ENCODE data around the gene APOBEC3B.
"Not testable (repeated sequence)": the region's sequence is repeated elsewhere in the genome, so short reads cannot be mapped to it uniquely, and the experiment has no call there.

The APOBEC3B gene

DNA sequence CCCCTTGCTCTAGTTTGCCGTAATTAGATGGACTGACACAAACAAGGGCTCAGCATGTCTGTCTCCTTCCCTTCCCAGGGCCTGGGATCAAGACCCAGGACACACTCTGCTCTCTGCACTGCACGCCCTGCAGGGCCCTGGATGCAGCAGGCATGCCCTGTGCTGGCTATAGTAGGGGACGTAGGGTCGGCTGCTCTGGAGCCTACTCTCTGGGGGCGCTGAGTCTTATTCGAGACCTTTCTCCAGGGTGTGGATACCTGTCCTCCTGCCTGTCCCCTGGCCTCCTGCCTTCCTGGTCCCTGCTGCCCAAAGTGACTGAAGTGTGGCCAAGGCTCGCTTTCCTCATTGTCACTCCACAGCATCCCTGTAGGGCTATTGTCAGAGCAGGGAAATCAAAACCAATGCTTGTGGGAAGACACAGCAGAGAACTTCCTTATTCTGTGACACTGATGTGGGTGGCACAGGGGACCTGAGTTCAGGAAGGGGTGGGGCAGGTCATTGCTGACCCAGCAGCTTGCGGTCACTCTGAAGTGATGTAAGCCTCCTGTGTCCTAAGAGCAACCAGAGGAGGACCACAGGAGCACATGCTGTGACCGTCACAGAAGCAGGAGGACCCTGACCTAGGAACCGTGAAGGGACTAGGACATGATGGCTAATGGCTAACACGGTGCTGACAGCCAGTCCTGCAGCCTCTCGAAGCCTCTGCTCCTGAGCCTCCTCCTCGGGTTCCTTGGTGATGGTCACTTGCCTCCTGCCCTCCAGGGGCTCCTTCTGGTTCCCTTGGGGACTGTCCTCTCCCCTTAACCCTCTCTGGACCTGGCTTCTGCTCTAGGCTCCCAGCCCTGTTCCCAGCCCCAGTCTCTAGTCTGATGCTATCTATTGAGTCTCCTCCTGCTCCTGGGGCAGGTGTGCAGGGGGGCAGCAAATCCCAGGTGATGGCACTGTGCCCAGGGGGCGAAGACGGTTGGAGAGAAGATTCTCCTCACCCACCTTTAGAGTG, 14.4 kb upstream of the APOBEC3B start:
- no peak for DNase-seq (ENCODE audit: low spot score)

DNA sequence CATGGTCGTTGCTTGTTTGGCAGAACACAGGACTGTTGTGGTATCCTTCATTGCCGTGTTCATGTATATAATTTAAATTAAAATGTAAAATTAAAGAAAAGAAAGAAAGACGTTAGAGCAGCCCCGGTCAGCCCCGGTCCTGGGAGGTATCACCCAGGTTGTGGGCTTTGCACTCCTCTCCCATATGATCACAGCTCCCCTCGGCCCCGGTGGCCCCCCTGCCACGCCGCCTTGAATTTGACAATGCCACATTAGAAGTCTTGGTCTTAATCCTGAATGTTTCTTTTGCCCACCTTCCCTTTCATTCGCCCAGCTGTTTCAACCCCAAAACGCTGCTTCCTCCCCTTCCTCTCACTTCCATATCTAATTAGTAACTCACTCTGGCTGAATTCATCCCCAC, 13.3 kb upstream of the APOBEC3B start:
- no peak for DNase-seq (ENCODE audit: low spot score)

DNA sequence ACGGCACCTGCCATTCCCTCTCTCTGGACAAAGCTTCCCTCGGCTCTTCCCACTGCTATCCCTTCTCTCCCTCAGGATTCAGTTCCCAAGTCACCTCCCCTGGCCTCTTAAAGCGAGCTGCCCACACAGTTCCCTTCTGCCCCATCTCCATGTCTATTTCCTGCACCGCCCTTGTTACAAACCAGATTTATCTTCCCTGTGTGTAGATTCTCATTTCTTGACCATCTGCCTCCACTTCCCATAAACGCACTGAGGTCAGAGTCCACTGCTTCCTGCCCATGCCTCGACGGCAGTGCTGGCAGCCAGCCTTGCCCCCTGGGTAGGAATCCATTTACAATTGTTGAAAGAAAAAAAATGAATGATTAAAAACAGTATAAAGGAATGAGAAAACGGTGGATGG, 11.6 kb upstream of the APOBEC3B start:
- DNase-seq (ENCODE audit: low spot score) = no peak

DNA sequence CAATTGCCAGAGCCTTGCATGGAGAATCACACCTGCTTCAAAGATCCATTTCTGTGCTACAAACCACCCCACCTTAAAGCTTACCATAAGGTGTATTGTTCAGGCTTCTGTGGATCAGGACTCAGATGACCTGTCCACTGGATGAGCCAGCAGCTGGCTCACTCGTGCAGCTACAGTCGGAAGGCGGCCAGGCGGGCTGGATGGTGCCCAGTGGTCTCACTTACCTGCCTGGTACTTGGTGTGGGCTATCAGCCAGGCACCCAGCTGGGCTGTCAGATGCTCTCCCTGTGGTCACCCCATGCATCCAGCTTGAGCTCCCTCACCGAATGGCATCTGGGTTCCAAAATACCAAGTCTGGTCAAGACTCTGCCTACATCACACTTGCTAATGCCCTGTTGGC, 10.9 kb upstream of the APOBEC3B start:
- no peak for DNase-seq (ENCODE audit: low spot score)

DNA sequence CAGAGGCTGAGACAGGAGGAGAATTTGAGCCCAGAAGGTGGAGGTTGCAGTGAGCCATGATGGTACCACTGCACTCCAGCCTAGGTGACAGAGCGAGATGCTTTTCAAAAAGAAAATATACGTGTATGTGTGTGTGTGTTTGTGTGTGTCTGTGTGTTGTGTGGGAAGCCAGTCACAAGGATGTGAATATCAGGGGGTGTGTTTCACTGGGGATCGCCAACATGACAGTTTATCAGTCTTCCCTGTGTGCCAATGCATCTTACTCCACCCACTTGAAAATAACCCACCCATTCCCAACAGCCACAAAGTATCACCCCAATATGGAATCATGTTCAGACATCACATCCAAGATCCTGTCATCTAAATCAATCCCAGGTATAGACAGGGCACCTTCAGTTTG, 10.4 kb upstream of the APOBEC3B start:
- DNase-seq (ENCODE audit: low spot score) = no peak

DNA sequence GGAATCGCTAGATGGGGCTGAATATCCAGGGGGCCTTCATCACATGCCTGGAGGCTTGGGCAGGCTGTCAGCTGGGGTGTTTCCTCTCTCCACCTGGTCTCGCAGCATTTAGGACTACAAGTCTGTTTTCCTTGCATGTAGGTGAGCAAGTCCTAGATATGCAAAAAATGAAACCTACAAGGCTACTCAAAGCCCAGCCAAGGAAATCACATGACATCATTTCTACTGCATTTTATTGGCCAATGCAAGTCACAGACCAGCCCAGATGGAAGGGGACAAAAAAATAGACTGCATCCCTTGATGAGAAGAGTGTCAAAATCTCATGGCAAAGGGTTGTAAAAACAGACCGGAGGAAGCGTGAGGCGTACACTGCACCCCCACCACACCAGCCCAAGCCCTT, 9.6 kb upstream of the APOBEC3B start:
- no peak for DNase-seq (ENCODE audit: low spot score)

DNA sequence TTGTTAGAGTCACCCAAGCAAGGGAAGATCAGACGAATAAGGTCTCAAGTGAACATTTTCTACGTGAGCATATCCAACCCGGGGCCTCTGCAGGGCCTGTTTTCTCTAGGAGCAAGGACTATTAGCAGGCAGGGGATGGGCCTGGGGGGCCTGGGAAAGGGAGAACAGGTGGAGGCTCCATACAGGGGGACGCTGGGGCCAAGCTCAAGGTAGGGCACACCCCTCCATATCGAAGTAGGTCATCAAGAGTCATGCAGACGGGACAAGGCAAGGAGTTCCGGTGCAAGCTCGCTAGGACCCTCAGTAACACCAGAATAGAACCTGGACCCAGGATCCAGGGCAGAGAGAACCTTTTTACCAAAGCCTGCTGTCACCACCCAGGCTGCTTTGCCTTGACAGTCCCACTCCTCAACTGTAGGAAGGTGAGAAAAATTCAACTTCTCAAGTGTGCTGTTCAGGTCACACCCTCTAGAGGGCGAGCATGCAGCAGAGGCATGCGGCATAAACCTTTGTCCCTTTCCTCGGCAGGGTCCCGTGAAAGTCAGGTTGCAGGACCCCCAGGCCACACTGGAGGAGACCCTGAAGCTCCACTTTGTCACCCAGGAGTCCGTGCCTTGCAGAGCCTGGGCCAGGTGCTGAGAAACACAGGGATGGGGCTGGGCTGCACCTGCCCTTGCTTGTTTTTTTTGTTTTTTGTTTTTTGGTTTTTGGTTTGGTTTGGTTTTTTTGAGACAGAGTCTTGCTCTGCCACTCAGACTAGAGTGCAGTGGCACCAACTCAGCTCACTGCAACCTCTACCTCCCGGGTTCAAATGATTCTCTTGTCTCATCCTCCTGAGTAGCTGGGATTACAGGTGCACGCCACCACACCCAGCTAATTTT, 8.6 kb upstream of the APOBEC3B start:
- peak; percentile 69 for DNase-seq (ENCODE audit: low spot score)

DNA sequence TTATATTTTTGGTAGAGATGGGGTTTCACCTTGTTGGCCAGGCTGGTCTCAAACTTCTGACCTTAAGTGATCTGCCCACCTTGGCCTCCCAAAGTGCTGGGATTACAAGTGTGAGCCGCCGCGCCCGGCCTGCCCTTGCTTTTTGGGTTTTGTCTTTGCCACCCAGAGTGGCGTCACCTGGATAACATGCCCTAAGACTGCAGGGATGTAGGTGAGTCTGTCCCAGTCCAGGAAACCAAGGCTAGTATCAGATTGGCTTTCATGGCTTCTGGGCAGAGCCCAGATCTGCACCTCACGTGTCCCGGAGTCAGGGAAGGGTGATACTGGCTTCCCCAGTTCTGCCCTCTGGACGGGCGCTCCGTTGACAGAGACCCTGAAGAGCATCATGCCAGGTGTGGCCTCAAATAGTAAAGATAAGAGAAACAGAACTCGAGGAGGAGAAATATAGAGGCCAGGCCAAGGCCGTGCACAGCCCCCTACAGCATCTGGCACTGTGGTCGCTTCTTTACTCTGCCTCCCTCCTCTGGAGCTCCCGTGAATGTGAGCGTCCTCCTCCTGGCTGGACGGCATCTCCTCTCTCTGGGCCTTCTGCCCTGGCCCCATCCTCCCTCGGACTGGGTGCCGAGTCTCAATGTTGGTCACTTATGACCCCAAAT, 7.8 kb upstream of the APOBEC3B start:
- DNase-seq (ENCODE audit: low spot score) = no peak

DNA sequence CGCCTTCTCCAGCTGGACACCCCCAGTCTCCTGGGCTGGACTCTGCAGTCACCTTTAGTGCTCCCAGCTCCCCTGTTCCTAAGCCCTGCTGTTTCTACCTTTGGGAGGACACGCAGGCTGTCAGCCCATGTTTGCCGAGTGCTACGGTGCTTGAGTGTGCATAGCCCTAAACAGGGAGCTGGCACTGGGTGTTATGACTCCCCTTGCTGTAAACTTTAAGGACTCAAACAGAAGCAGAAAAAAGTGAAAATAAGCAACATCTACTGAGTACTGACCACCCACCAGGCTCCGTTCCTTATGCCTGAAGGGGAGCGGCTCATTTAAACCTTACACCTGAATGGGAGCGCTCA, 7.3 kb upstream of the APOBEC3B start:
- no peak for DNase-seq (ENCODE audit: low spot score)

DNA sequence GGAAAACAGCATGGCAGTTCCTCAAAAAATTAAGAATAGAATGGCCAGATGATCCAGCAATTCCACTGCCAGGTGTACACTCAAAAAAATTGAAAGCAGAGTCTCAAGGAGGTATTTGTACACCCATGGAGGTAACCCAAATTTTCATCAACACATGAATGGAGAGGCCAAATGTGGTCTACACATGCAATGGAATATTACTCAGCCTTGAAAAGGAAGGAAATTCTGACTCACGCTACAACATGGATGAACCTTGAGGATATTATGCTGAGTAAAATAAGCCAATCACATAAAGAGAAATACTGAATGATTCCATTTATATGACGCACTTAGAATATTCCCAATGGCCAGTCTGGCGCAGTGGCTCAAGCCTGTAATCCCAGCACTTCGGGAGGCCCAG, 4.9 kb upstream of the APOBEC3B start:
- DNase-seq (ENCODE audit: low spot score) = not testable (repeated sequence)

DNA sequence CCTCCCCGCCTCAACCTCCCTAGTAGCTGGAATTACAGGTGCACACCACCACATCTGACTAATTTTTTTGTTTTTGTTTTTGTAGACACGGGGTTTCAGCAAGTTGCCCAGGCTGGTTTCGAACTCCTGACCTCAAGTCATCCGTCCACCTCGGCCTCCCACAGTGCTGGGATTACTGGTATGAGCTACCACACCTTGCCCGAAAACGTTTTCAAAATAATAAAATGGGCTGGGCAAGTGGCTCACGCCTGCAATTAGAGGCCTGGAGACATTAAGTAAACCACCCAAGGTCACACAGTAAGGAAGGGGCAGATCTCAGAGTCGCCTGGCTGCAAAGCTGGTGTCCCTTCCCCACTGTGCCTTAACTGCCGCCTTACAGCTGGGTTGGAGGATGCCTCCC, 1.6 kb upstream of the APOBEC3B start:
- not testable (repeated sequence) for DNase-seq (ENCODE audit: low spot score)

DNA sequence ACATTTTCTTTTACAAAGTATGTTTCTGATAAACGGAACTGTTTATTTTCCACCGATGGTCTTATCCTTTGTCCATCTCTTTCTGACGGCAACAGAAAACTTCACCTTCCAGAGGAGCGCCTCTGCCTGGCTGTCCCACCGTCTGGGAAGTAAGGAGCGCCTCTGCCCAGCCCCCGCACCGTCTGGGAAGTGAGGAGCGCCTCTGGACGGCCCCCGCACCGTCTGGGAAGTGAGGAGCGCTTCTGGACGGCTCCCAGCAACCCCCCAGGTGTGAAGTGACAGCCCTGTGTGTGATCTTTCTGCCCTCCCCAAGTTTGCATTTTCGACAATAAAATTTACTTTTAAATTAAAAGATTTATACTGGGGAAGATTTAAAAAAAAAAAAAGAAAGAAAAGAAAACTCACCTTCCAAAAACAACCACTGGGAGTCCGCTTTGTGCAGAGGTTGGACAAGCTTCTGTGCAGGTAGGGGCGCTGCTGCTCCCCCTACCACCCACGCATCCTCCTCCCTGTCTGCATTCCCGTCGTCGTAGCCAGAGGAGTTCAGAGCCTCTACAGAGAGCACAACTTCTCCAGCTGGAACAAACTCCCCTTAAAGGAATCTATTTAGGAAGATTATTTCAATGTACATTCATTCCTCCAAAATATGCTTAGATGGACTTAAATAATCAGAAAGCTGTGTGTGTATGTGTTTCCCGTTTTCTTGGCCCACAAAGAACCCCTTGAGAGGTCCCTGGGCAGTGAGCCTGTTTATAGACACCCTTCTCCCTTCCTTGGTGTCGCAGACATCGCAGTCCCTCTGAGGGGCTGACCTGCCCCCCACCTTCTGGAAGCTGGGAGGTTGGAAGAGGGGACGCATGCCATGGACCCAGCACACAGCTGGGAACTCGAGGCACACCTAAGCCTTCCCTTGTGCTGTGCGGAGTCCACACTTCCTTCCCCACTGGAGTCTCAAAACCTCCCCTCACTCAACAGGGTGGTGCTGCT, 849 bp upstream of the APOBEC3B start:
- no peak for DNase-seq (ENCODE audit: low spot score)

DNA sequence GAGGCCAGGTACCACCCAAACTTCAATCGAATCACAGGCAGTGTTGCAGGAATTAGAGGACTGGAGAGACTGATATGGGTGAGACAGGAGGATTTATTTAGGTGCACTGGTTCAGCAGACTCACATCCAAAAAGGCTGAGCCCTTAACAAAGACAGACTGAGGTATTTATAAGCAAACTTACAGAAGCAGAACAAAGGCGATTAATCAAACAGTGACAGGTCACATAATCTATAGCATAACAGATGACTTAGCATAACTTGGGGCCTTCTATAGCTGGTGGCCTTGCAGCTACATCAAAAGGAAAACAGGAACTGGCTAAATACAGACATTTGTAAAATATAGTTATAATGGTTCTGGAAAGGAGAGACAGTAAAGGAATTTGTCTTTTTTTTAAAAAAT, 2.1 kb downstream of the APOBEC3B start:
- no peak for DNase-seq (ENCODE audit: low spot score)

DNA sequence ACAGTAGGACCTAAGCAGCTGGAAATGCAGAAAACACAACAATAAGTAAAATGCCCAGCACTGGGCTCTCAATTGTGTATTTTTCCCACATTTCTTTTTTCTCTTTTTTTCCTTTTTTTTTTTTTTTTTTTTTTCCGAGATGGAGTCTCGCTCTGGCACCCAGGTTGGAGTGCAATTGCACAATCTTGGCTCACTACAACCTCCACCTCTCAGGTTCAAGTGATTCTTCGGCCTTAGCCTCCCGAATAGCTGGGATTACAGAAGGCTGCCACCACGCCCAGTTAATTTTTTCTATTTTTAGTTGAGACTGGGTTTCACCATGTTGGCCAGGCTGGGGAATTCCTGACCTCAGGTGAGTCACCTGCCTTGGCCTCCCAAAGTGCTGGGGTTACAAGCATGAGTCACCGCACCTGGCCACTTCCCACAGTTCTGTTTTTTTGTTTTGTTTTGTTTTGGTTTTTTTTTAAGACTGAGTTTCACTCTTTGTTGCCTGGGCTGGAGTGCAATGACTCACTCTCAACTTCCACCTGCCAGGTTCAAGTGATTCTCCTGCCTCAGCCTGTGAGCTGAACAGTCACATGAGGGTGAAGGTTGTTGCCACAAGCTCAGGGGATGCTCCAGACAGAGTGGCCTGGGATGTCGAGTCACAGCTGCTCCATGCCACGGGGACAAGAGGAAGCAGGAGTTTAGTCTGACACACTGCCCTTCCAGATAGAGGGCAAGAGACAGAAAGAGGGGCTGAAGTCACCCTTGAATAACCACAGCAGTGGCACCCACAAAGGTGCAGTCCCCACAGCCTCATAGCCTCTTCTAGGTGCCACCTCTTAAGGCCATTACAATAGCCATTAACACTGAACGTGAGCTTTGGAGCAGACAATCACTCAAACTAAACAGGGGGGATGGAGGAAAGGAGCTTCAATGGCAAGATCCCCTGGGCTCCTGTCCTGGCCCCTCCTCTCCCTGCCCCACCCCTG, 2.9 kb downstream of the APOBEC3B start:
- DNase-seq (ENCODE audit: low spot score) = not testable (repeated sequence)

DNA sequence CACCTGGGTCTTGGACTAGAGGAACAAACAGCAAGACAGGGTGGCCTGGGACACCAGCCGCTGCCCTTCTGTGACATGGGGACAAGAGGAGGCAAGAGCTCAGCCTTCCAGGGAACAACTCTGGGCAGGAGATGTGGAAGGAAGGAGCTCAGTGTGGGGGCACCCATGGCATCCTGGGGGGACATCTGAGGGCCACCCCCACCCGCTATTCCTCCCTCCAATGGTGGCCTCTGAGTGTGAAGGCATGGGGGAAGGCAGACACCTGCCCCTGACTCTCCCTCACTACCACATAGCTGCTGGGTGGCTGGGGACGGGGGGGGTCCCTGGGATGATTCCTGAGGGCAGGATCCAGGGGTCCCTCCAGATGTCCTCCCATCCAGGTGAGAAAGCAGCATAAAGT, 4.5 kb downstream of the APOBEC3B start:
- no peak for DNase-seq (ENCODE audit: low spot score)

DNA sequence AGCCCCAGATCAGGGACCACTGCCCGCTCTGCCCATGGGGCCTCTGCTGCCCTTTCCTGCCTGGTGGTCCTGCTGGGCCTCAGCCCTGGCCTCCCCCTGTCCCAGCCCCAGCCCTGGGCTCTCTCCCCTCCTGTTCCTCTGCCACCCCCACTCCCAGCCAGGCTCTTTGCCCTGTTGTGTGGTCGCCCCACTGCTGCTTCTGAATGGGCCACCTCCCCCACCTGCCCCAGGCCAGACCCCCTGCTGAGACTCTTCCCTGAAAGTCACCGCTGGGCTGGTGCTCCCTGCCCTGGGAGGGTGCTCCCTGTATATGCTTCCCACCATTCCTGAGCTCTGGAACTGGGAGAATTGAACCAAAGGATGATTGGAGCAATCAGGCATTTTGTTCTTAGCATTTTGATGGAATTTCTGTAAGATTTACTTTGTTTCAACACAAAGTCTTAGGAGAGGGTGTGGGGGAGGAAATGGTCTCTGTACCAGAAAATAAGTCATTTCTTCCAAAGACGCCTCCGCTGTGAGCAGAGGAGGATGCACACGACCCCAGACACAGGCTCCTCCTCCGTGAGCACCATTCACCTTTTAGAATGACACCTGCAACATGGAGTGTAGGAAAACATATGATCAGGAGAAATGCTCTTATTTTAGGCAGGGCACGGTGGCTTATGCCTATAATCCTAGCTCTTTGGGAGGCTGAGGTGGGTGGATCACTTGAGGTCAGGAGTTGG, 5.2 kb downstream of the APOBEC3B start:
- DNase-seq (ENCODE audit: low spot score) = no peak

DNA sequence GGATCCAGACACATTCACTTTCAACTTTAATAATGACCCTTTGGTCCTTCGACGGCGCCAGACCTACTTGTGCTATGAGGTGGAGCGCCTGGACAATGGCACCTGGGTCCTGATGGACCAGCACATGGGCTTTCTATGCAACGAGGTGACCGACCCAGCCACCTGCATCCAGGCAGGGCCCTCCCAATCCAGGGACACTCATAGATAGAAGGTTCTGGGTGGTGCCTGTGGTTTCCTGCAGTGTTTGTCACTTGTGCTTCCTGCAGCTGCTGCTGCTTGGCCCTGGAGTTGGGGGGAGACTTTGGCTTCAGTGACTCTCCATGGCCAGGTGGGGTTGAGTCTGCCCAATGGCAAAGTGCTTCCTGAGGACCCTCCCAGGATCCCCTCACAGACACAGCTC, 7.3 kb downstream of the APOBEC3B start:
- DNase-seq (ENCODE audit: low spot score) = no peak

DNA sequence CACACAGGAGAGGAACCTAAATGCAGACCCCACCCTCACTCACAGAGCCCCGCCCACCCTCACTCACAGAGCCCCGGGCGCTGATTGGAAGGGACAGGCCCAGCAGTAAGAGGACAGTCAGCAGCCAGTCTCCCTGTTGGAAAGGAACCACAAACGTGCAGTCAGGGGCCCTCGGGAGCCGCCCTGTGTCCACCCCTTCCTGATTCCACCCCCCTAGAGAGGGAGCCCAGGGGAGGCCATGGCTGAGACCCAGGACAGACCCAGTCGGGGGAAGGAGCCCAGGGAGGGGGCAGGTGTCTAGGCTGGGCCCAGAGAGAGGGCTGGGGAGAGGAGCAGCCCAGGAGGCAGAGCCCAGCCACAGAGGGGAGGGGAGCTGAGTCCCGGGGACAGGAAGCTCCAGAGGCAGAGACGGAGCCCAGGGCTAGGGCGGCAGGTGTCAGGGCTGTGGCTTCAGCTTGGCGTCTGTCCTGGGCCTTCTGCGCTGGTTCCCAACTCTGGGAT, 10.8 kb downstream of the APOBEC3B start:
- not testable (repeated sequence) for DNase-seq (ENCODE audit: low spot score)

DNA sequence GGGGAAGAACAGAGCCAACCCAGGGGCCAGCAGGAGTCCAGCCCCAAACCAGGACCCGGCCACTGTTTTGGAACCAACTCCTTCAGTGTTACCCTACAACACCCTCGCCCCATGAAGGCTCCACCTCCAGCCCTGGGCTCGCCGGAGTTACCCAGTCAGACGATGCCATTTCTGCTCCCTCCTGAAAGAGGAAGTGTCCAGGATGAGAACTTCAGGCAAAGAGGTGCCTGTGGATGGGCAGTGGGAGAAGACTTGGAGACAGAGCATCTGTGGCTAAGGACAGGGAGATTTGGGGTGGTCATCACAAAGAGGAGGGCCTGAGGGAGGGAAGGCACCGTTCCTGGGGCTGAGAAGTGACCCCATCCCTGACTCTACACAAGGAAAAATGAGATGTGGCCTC, 14.0 kb downstream of the APOBEC3B start:
- no peak for DNase-seq (ENCODE audit: low spot score)

Measured in hematopoietic multipotent progenitor cell treated with erythropoietin and hydrocortisone succinate and interleukin-3 and kit ligand, for 15 days (in vitro differentiated cells).